IMR-90 (cell line): Measurements from ENCODE around the gene CCR5AS.
"Not testable (repeated sequence)": the region's sequence is repeated elsewhere in the genome, so short reads cannot be mapped to it uniquely, and the experiment has no call there.

Source experiments
- BHLHE40 ChIP-seq: fragments of 150-350 bp; IDR thresholded peaks from 2 replicates; pipeline ENCODE4 v1.6.1; 2016; ENCODE audit warnings: mild to moderate bottlenecking, low read depth, low read length
- CEBPB ChIP-seq: IDR thresholded peaks from 2 replicates; pipeline ENCODE4 v1.6.1; 2012; ENCODE audit warnings: low read depth, low read length, improper control_type of control experiment
- CHD1 ChIP-seq: IDR thresholded peaks from 2 replicates; pipeline ENCODE4 v1.6.1; 2012; ENCODE audit warnings: low read depth, low read length, improper control_type of control experiment
- CTCF ChIP-seq: conservative IDR thresholded peaks from 2 replicates; pipeline ENCODE4 v1.5.1; 2012; ENCODE audit warnings: mild to moderate bottlenecking, low read depth, low read length, improper control_type of control experiment
- FOS ChIP-seq: fragments of 150-350 bp; IDR thresholded peaks from 2 replicates; pipeline ENCODE4 v1.6.1; 2016; ENCODE audit warnings: low read depth, low read length
- MAFK ChIP-seq: IDR thresholded peaks from 2 replicates; pipeline ENCODE4 v1.6.1; 2012; ENCODE audit warnings: low read depth, low read length, improper control_type of control experiment
- MXI1 ChIP-seq: IDR thresholded peaks from 2 replicates; pipeline ENCODE4 v1.6.1; 2012; ENCODE audit warnings: low read depth, mild to moderate bottlenecking, low read length, moderate library complexity, borderline replicate concordance
- POLR2A ChIP-seq: IDR thresholded peaks from 2 replicates; pipeline ENCODE4 v1.6.1; 2012; ENCODE audit warnings: mild to moderate bottlenecking, low read depth, low read length
- RAD21 ChIP-seq: IDR thresholded peaks from 2 replicates; pipeline ENCODE4 v1.6.1; 2012; ENCODE audit warnings: low read length, improper control_type of control experiment
- RCOR1 ChIP-seq: IDR thresholded peaks from 2 replicates; pipeline ENCODE4 v1.6.1; 2012; ENCODE audit warnings: mild to moderate bottlenecking, low read length, improper control_type of control experiment; ENCODE audit not compliant: insufficient replicate concordance
- RFX5 ChIP-seq: IDR thresholded peaks from 2 replicates; pipeline ENCODE4 v1.8.0; 2012; ENCODE audit warnings: low read depth, mild to moderate bottlenecking, low read length, moderate library complexity
- SMC3 ChIP-seq: fragments of 150-350 bp; IDR thresholded peaks from 2 replicates; pipeline ENCODE4 v1.6.1; 2016; ENCODE audit warnings: low read depth, mild to moderate bottlenecking, antibody characterized with exemption, low read length, moderate library complexity
- TF ChIP-seq, protein P1 (sequence below): fragments of 150-350 bp; IDR thresholded peaks from 2 replicates; pipeline ENCODE4 v1.6.1; 2017; ENCODE audit warnings: mild to moderate bottlenecking, antibody characterized with exemption, low read length, low read depth

DNA sequence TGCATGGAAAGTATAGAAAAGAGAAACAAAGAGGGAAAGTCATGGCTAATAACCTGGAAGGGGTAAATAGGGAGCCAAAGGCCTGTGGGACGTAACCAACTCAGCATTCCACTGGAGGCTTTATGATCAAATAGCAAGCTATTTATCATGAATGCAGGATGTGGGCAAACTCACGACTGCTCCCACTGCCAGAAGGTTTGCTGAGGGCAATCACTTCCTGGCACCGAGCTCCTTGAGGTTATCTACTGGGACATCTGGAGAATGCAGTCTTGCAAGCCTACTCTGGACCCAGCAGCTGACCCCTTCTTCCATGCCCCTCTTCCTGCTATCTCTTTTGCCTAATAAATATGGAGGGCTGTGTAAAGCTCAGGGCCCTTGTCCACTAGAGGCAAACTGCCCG is 19.6 kb upstream of the CCR5AS start:
- TF ChIP-seq CEBPB, CTCF, RFX5, RCOR1, POLR2A, RAD21, FOS, BHLHE40, MXI1, SMC3, CHD1, MAFK: not testable (repeated sequence)
- TF ChIP-seq, protein P1, sequence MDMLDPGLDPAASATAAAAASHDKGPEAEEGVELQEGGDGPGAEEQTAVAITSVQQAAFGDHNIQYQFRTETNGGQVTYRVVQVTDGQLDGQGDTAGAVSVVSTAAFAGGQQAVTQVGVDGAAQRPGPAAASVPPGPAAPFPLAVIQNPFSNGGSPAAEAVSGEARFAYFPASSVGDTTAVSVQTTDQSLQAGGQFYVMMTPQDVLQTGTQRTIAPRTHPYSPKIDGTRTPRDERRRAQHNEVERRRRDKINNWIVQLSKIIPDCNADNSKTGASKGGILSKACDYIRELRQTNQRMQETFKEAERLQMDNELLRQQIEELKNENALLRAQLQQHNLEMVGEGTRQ = not testable (repeated sequence)
